HEK293 (cell line): ENCODE data around the gene PHLPP2.

Source experiments
- CTCF ChIP-seq: fragments of 450-650 bp; formaldehyde crosslinking; IDR thresholded peaks from 2 replicates; pipeline ENCODE4 v1.5.1; 2016; ENCODE audit warnings: missing biosample characterization, missing genetic modification characterization
- KLF17 ChIP-seq: fragments of 450-650 bp; formaldehyde crosslinking; IDR thresholded peaks from 2 replicates; pipeline ENCODE4 v1.5.1; 2016; ENCODE audit warnings: missing biosample characterization, missing genetic modification characterization
- MEIS1 ChIP-seq: sonication (generic); formaldehyde crosslinking; IDR thresholded peaks from 2 replicates; pipeline ENCODE4 v1.8.1; 2022; ENCODE audit warnings: missing genetic modification reagents, mild to moderate bottlenecking, borderline replicate concordance
- REST ChIP-seq: fragments of 450-650 bp; formaldehyde crosslinking; IDR thresholded peaks from 2 replicates; pipeline ENCODE4 v1.5.1; 2016; ENCODE audit warnings: missing biosample characterization, missing genetic modification characterization
- SP2 ChIP-seq: fragments of 450-650 bp; formaldehyde crosslinking; IDR thresholded peaks from 2 replicates; pipeline ENCODE4 v1.5.1; 2016; ENCODE audit warnings: missing biosample characterization, missing genetic modification characterization
- TCF7L2 ChIP-seq: IDR thresholded peaks from 2 replicates; pipeline ENCODE4 v1.6.1; 2011; ENCODE audit warnings: low read depth, mild to moderate bottlenecking, inconsistent platforms, low read length, moderate library complexity, borderline replicate concordance
- ZNF24 ChIP-seq: fragments of 450-650 bp; formaldehyde crosslinking; IDR thresholded peaks from 2 replicates; pipeline ENCODE4 v1.5.1; 2016; ENCODE audit warnings: missing biosample characterization, missing genetic modification characterization

- TF ChIP-seq SP2 (tag by site-specific recombination) = no peak
- no peak for TF ChIP-seq KLF17 (tag by site-specific recombination)
- no peak for TF ChIP-seq REST
- TF ChIP-seq ZNF24 (tag by site-specific recombination) = no peak
- no peak for TF ChIP-seq TCF7L2
- no peak for TF ChIP-seq MEIS1 (CRISPR knock-in tag)
- no peak for TF ChIP-seq CTCF (tag by site-specific recombination)
Measured at GRCh38 chr16:71706046-71706445, 18.5 kb downstream of the PHLPP2 start.
